Measurements from ENCODE around the gene BRS3.

Gene BRS3

GRCh38 chrX:136468391-136469103 is 19.2 kb upstream of the BRS3 start:
- no peak for TF ChIP-seq CTCF (conservative IDR thresholded peaks at IDR 0.05; ENCODE audit: control insufficient read depth, insufficient read depth, low read depth, low read length)
- no peak overlapping the region for H3K4me3 ChIP-seq (ENCODE audit: control insufficient read depth, low read depth, low read length)
- no peak for DNase-seq (ENCODE audit: low read depth)

DNA sequence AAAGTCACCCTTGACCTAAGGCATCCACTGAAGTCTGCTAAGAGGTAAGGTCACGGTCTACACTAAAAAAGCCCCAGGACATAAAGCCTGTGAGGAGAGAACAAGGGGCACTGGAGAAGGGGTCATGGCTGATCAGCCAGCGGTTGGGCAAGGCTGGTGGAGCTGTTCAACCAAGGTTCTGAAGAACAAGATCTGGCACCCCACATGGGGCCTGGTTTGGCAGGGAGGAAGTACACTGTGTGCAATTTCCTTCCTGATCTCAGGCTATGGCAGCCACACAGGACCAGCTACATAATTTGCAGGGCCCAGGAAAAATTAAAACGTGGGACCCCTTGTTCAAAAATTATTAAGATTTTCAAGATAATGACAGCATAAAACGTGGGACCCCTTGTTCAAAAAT is 14.1 kb upstream of the BRS3 start:
- no peak for DNase-seq (ENCODE audit: low read depth)
- no peak for TF ChIP-seq CTCF (conservative IDR thresholded peaks at IDR 0.05; ENCODE audit: control insufficient read depth, insufficient read depth, low read depth, low read length)
- H3K4me3 ChIP-seq (ENCODE audit: control insufficient read depth, low read depth, low read length) = no peak overlapping the region

GRCh38 chrX:136475236-136475635 is 12.5 kb upstream of the BRS3 start:
- TF ChIP-seq CTCF (conservative IDR thresholded peaks at IDR 0.05; ENCODE audit: control insufficient read depth, insufficient read depth, low read depth, low read length) = no peak
- no peak overlapping the region for H3K4me3 ChIP-seq (ENCODE audit: control insufficient read depth, low read depth, low read length)
- DNase-seq (ENCODE audit: low read depth) = no peak

DNA sequence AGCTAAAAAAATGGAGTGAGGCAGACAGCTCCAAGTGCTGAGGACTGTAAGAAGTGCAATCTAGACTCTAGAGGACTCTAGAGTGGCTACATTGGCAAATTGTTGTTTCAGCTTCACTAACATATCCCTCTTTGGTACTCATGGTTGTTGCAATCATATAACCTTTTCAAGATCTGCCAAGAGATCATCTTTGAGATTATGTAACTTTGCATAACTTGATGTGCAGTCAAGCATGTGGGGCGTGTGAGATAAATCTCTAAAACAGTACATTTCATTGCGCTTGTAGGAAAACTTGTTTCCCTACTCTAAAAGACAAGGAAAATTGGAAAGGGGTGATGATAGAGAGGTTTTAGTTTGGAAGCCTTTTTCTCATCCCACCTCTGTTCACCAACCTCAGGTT is 11.2 kb upstream of the BRS3 start:
- DNase-seq (ENCODE audit: low read depth) = no peak
- TF ChIP-seq CTCF (conservative IDR thresholded peaks at IDR 0.05; ENCODE audit: control insufficient read depth, insufficient read depth, low read depth, low read length) = no peak
- no peak overlapping the region for H3K4me3 ChIP-seq (ENCODE audit: control insufficient read depth, low read depth, low read length)

DNA sequence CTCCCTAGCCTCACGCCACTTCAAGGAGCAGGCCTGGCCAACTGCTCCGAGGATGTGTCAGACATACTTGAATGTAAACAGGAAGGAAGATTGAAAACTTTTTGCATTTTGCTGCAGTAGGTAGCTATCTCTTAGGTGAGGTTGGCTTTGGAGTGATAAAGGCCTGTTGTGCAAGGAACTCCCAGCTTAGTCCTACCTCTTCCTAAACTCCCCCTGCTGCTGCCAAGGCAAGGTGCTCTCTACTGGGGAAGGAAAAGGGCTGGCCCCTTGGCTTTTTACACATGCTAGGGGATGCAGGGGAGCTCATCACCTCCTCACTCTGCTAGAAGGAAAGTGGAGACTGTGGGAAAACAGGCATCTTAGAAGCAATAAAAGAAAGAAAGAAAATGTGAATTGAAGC is 10.7 kb upstream of the BRS3 start:
- DNase-seq (ENCODE audit: low read depth) = no peak
- TF ChIP-seq CTCF (conservative IDR thresholded peaks at IDR 0.05; ENCODE audit: control insufficient read depth, insufficient read depth, low read depth, low read length) = peak; percentile 27
- no peak overlapping the region for H3K4me3 ChIP-seq (ENCODE audit: control insufficient read depth, low read depth, low read length)

GRCh38 chrX:136480383-136480782 is 7.4 kb upstream of the BRS3 start:
- no peak for DNase-seq (ENCODE audit: low read depth)
- H3K4me3 ChIP-seq (ENCODE audit: control insufficient read depth, low read depth, low read length) = no peak overlapping the region
- no peak for TF ChIP-seq CTCF (conservative IDR thresholded peaks at IDR 0.05; ENCODE audit: control insufficient read depth, insufficient read depth, low read depth, low read length)

DNA sequence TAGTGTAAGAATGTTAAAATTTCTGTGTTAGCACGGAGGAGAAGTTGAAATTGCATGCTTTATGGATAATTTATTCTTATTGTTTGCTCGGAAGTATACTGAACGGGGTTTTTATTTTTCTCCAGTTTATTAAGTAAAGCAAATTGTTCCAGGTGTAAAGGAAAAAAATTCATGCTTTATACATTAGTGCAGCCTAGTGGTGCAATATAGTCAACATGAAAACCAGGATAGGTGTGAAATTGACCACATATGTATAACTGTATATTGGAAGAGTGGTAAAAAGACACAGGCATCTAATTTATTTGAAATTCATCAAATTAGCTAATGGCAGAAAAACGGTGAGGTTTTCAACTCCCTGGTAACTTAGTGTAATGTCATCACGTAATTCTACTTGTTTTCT is 959 bp downstream of the BRS3 start:
- no peak overlapping the region for H3K4me3 ChIP-seq (ENCODE audit: control insufficient read depth, low read depth, low read length)
- TF ChIP-seq CTCF (conservative IDR thresholded peaks at IDR 0.05; ENCODE audit: control insufficient read depth, insufficient read depth, low read depth, low read length) = no peak
- no peak for DNase-seq (ENCODE audit: low read depth)

All from fibroblast of mammary gland (primary cell).